H1 (cell line): ENCODE measurements around the gene NOBOX. TPM values are rescaled to one million over a fixed set of nuclear protein-coding genes. Genes with fewer than 3 reads are reported as not detected.

Experiments used
- CTCF ChIA-PET: fragments of 300-600 bp; sonication (Branson Sonifier 250); formaldehyde crosslinking; loops from one replicate; lab custom pipeline; 2021; ENCODE audit not compliant: partially characterized antibody; lab: Charles Lee
- POLR2A ChIA-PET: fragments of 300-600 bp; sonication (Branson Sonifier 250); formaldehyde crosslinking; loops from one replicate; lab custom pipeline; 2021; ENCODE audit warnings: inconsistent platforms; ENCODE audit not compliant: partially characterized antibody; lab: Charles Lee
- DNase-seq, 2 experiments: peaks; one replicate each; pipeline versions ENCODE4 v3.0.0 to v3.0.0-alpha.2; 2010 to 2022; ENCODE audit warnings: low spot score in 2 of 2, low read depth in 1 of 2, mixed read lengths in 1 of 2
- FAIRE-seq: peaks from 2 replicates; lab custom pipeline; 2011; peaks lifted over from hg19 to GRCh38; lab: Jason Lieb, UNC
- H2AFZ ChIP-seq: 2 replicates; pipeline ENCODE4 v1.8.1; 2012; ENCODE audit warnings: low read length, inconsistent platforms
- H2AK5ac ChIP-seq: 2 replicates; pipeline ENCODE4 v1.6.1; 2013; ENCODE audit warnings: low read depth, low read length
- H2BK120ac ChIP-seq: replicated peaks from 2 replicates; pipeline ENCODE3; 2013; ENCODE audit warnings: low read depth, low read length, inconsistent platforms
- H2BK12ac ChIP-seq: 2 replicates; pipeline ENCODE4 v1.6.1; 2013; ENCODE audit warnings: low read depth, low read length
- H2BK15ac ChIP-seq: 2 replicates; pipeline ENCODE4 v1.6.1; 2013; ENCODE audit warnings: low read length
- H2BK20ac ChIP-seq: 2 replicates; pipeline ENCODE4 v1.6.1; 2013; ENCODE audit warnings: low read length
- H2BK5ac ChIP-seq: 2 replicates; pipeline ENCODE4 v1.6.1; 2013; ENCODE audit warnings: low read depth, low read length
- H3K14ac ChIP-seq: 2 replicates; pipeline ENCODE4 v1.6.1; 2013; ENCODE audit warnings: inconsistent platforms; ENCODE audit not compliant: insufficient read length
- H3K18ac ChIP-seq: 2 replicates; pipeline ENCODE4 v1.6.1; 2013; ENCODE audit warnings: low read length; ENCODE audit errors: extremely low read depth
- H3K23ac ChIP-seq: 2 replicates; pipeline ENCODE4 v1.6.1; 2013; ENCODE audit warnings: inconsistent platforms; ENCODE audit not compliant: insufficient read length
- H3K23me2 ChIP-seq: 2 replicates; pipeline ENCODE4 v1.6.1; 2013; ENCODE audit warnings: low read depth, low read length
- H3K27ac ChIP-seq: 2 replicates; pipeline ENCODE4 v1.6.1; 2011; ENCODE audit warnings: low read depth, low read length, inconsistent platforms
- H3K27me3 ChIP-seq, 4 experiments: replicated peaks in 1 of 4; 1 replicate in 1 of 4; 2 replicates in 3 of 4; pipeline versions ENCODE4 v1.6.1 to v1.8.1; 2011 to 2013; ENCODE audit warnings: low read length in 3 of 4, mild to moderate bottlenecking in 3 of 4, inconsistent platforms in 2 of 4, mixed read lengths in 2 of 4, moderate library complexity in 1 of 4; ENCODE audit not compliant: control insufficient read depth in 3 of 4, insufficient read depth in 3 of 4; ENCODE audit errors: extremely low read depth in 1 of 4
- H3K36me3 ChIP-seq, 4 experiments: 2 replicates each; pipeline versions ENCODE4 v1.6.1 to v1.8.1; 2011 to 2013; ENCODE audit warnings: mild to moderate bottlenecking in 4 of 4, low read length in 3 of 4, moderate library complexity in 2 of 4, control low read depth in 1 of 4, inconsistent platforms in 1 of 4; ENCODE audit not compliant: insufficient read depth in 4 of 4, control insufficient read depth in 2 of 4
- H3K4ac ChIP-seq: replicated peaks from 2 replicates; pipeline ENCODE3; 2013; ENCODE audit warnings: low read length, low read depth, mixed read lengths, inconsistent platforms; ENCODE audit not compliant: insufficient read length
- H3K4me1 ChIP-seq, 4 experiments: replicated peaks in 1 of 4; 1 replicate in 1 of 4; 2 replicates in 3 of 4; pipeline versions ENCODE4 v1.6.1 to v1.8.1; 2011 to 2013; ENCODE audit warnings: low read length in 3 of 4, inconsistent platforms in 2 of 4, mixed read lengths in 1 of 4; ENCODE audit not compliant: insufficient read depth in 4 of 4, control insufficient read depth in 3 of 4
- H3K4me2 ChIP-seq, 2 experiments: 2 replicates each; pipeline versions ENCODE4 v1.6.1 to v1.8.1; 2011 to 2013; ENCODE audit warnings: low read depth in 2 of 2, low read length in 2 of 2, control low read depth in 1 of 2, inconsistent platforms in 1 of 2, mild to moderate bottlenecking in 1 of 2; ENCODE audit not compliant: insufficient read depth in 1 of 2
- H3K4me3 ChIP-seq, 4 experiments: fragments of 200-600, 300-600 bp in 1 of 4; sonication (generic), shearing (Covaris generic), sonication (Bioruptor Twin) in 1 of 4; 2 replicates each; pipeline versions ENCODE4 v1.5.1 to v1.8.1; 2011 to 2016; ENCODE audit warnings: low read length in 4 of 4, low read depth in 3 of 4, control low read depth in 2 of 4, inconsistent platforms in 2 of 4, mild to moderate bottlenecking in 2 of 4, mixed read lengths in 1 of 4, moderate library complexity in 1 of 4; ENCODE audit not compliant: insufficient read depth in 2 of 4; ENCODE audit errors: extremely low read depth in 1 of 4
- H3K56ac ChIP-seq: replicated peaks from 2 replicates; pipeline ENCODE3; 2013; ENCODE audit warnings: low read depth, mild to moderate bottlenecking, mixed read lengths, low read length, inconsistent platforms; ENCODE audit not compliant: insufficient read length
- H3K79me1 ChIP-seq: 2 replicates; pipeline ENCODE4 v1.6.1; 2013; ENCODE audit warnings: low read depth, low read length, control low read depth
- H3K79me2 ChIP-seq, 2 experiments: 2 replicates each; pipeline versions ENCODE4 v1.6.1 to v1.8.1; 2012 to 2013; ENCODE audit warnings: low read length in 2 of 2, mild to moderate bottlenecking in 2 of 2, inconsistent platforms in 1 of 2; ENCODE audit not compliant: insufficient read depth in 2 of 2, control insufficient read depth in 1 of 2
- H3K9ac ChIP-seq, 4 experiments: replicated peaks in 1 of 4; 1 replicate in 1 of 4; 2 replicates in 3 of 4; pipeline versions ENCODE4 v1.6.1 to v1.8.1; 2011 to 2013; ENCODE audit warnings: low read depth in 3 of 4, low read length in 3 of 4, control low read depth in 2 of 4, mild to moderate bottlenecking in 2 of 4, moderate library complexity in 2 of 4, inconsistent platforms in 1 of 4; ENCODE audit errors: extremely low read depth in 1 of 4
- H3K9me3 ChIP-seq, 2 experiments: 2 replicates each; pipeline versions ENCODE4 v1.6.1 to v1.8.1; 2012 to 2013; ENCODE audit warnings: mild to moderate bottlenecking in 2 of 2, moderate library complexity in 2 of 2, control low read depth in 1 of 2, inconsistent platforms in 1 of 2, low read depth in 1 of 2, low read length in 1 of 2, mixed read lengths in 1 of 2; ENCODE audit not compliant: insufficient read depth in 2 of 2
- H4K20me1 ChIP-seq, 2 experiments: replicated peaks in 1 of 2; 2 replicates each; pipeline versions ENCODE3 to v1.8.1; 2011 to 2013; ENCODE audit warnings: inconsistent platforms in 2 of 2, low read length in 2 of 2, mild to moderate bottlenecking in 1 of 2; ENCODE audit not compliant: insufficient read depth in 2 of 2, control insufficient read depth in 1 of 2
- H4K5ac ChIP-seq: 2 replicates; pipeline ENCODE4 v1.6.1; 2013; ENCODE audit warnings: low read length, low read depth, mixed read lengths, inconsistent platforms; ENCODE audit not compliant: insufficient read length
- H4K8ac ChIP-seq: 2 replicates; pipeline ENCODE4 v1.8.0; 2013; ENCODE audit warnings: mild to moderate bottlenecking, moderate library complexity, low read length, inconsistent platforms; ENCODE audit not compliant: insufficient read depth; ENCODE audit errors: extremely low read depth
- H4K91ac ChIP-seq: replicated peaks from 2 replicates; pipeline ENCODE3; 2013; ENCODE audit warnings: low read length, mixed read lengths, inconsistent platforms; ENCODE audit not compliant: insufficient read length
- ATF3 ChIP-seq: IDR thresholded peaks from 2 replicates; pipeline ENCODE4 v1.6.1; 2011; ENCODE audit warnings: low read depth, mild to moderate bottlenecking, low read length; ENCODE audit not compliant: insufficient read depth
- CTBP2 ChIP-seq: IDR thresholded peaks from 2 replicates; pipeline ENCODE4 v1.7.0; 2011; ENCODE audit warnings: borderline replicate concordance, mild to moderate bottlenecking, moderate library complexity, mixed read lengths, low read length; ENCODE audit not compliant: insufficient read depth, insufficient read length
- EGR1 ChIP-seq: IDR thresholded peaks from 2 replicates; pipeline ENCODE4 v1.6.1; 2011; ENCODE audit warnings: low read depth, low read length, borderline replicate concordance
- HDAC2 ChIP-seq, 2 experiments: fragments of 300-600 bp in 1 of 2; sonication (generic) in 1 of 2; IDR thresholded peaks; 2 replicates each; pipeline ENCODE4 v1.6.1; 2011 to 2012; ENCODE audit warnings: low read depth in 2 of 2, low read length in 2 of 2, mild to moderate bottlenecking in 2 of 2, moderate library complexity in 2 of 2, borderline replicate concordance in 1 of 2, inconsistent platforms in 1 of 2
- HDAC6 ChIP-seq: IDR thresholded peaks from one replicate; pipeline ENCODE4 v1.7.1; 2012; ENCODE audit warnings: low read depth, mild to moderate bottlenecking, inconsistent platforms, low read length, moderate library complexity
- JUN ChIP-seq: IDR thresholded peaks from 2 replicates; pipeline ENCODE4 v1.6.1; 2011; ENCODE audit warnings: low read depth, mild to moderate bottlenecking, improper control_type of control experiment, low read length
- KDM5A ChIP-seq: fragments of 200-600 bp; IDR thresholded peaks from 2 replicates; pipeline ENCODE4 v1.7.1; 2012; ENCODE audit warnings: mild to moderate bottlenecking, low read length, inconsistent platforms, mixed read lengths
- POLR2A ChIP-seq, 2 experiments: IDR thresholded peaks; 1 replicate in 1 of 2; 2 replicates in 1 of 2; pipeline ENCODE4 v1.6.1; 2011; ENCODE audit warnings: low read depth in 2 of 2, low read length in 2 of 2, mild to moderate bottlenecking in 2 of 2; ENCODE audit errors: control extremely low read depth in 1 of 2
- SAP30 ChIP-seq: fragments of 300-600 bp; sonication (generic); IDR thresholded peaks from 2 replicates; pipeline ENCODE4 v1.7.1; 2012; ENCODE audit warnings: low read length, moderate library complexity, mild to moderate bottlenecking, inconsistent platforms; ENCODE audit not compliant: insufficient read depth, insufficient replicate concordance
- SP2 ChIP-seq: IDR thresholded peaks from 2 replicates; pipeline ENCODE4 v1.6.1; 2012; ENCODE audit warnings: mild to moderate bottlenecking, low read length, inconsistent platforms
- TAF7 ChIP-seq: optimal IDR thresholded peaks from 2 replicates; pipeline ENCODE3; 2011; ENCODE audit warnings: low read depth, mild to moderate bottlenecking, inconsistent platforms, low read length, moderate library complexity, borderline replicate concordance
- WGBS, 2 experiments: shearing (Covaris generic) in 1 of 2; methylation state at CpG; one replicate each; pipeline versions ENCODE4 v1.1.6 to v1.1.7; 2013 to 2015; ENCODE audit warnings: low lambda C conversion rate in 2 of 2, mixed read lengths in 2 of 2, inconsistent platforms in 1 of 2, low coverage in 1 of 2, missing lambda C conversion rate in 1 of 2; ENCODE audit not compliant: insufficient replicate concordance in 2 of 2, insufficient coverage in 1 of 2, insufficient read length in 1 of 2; ENCODE audit errors: extremely low coverage in 1 of 2, missing lambda C conversion rate in 1 of 2; 5-methylcytosine and 5-hydroxymethylcytosine counted together
- polyA plus RNA-seq, 7 experiments: library from polyadenylated mRNA; depleted of rRNA in 3 of 7; stranded (reverse) in 5 of 7; unstranded in 2 of 7; fragments of >200 nt in 5 of 7; fragments of 200-250 nt in 2 of 7; gene quantifications; 1 replicate in 5 of 7; 2 replicates in 1 of 7; 4 replicates in 1 of 7; pipeline versions ENCODE4 v1.2.1 to v1.2.3, GENCODE V29; 2011 to 2013; ENCODE audit warnings: missing spikeins in 2 of 7, mixed read lengths in 2 of 7
- total RNA-seq: library from RNA; stranded (reverse); fragmentation: NEBNext Ultra II Directional; extraction: Animal tissue kit (Norgen Biotek cat#: 25700); gene quantifications from 2 replicates; pipeline ENCODE4 v1.2.1, GENCODE V29; 2021
- TF ChIP-seq, protein P1 (sequence below): IDR thresholded peaks from 2 replicates; pipeline ENCODE4 v1.6.1; 2012; ENCODE audit warnings: inconsistent platforms

NOBOX gene
- total and polyA plus RNA-seq, 2 of the 8 experiments (the other 6 are each of a cell fraction or from before 2014, with no cell fraction given), result not detected

DNA sequence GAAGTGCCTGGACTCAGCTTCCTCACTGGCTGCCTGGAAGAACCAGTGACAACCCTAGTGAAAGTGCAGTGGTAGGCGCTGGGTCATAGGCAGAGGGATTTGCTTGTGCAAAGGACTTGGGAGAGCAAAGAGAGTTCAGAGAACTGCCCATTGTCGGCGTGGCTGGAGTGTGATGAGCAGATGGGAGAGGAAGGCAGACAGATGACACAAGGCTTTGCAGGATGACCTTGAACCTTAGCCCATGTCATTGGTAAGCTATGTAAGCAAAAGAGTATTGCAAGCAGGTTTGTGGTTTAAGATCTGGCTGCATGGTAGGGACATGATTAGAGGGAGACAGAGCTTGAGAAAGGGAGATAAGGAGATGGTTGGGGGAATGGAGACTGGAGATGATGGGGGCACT, 35.3 kb upstream of the NOBOX start:
- Histone ChIP-seq H2AK5ac (no peak overlapping the region), H3K79me1 (no peaks in the 10 kb centered on the region), H3K4ac (no peak overlapping the region), H3K14ac (no peak overlapping the region), H3K79me2 (no peaks in the 10 kb centered on the region), H4K5ac (no peak overlapping the region), H3K18ac (no peak overlapping the region), H3K23ac (no peak overlapping the region), H2AFZ (no peak overlapping the region), H3K4me2 (no peak overlapping the region), H3K23me2 (no peaks in the 10 kb centered on the region), H3K27ac (no peak overlapping the region), H3K9me3 (no peaks in the 10 kb centered on the region), H4K20me1 (no peaks in the 10 kb centered on the region), H2BK5ac (no peak overlapping the region), H2BK120ac (no peak overlapping the region), H2BK15ac (no peak overlapping the region), H3K4me1 (no peaks in the 10 kb centered on the region), H2BK20ac (no peak overlapping the region), H3K36me3 (no peaks in the 10 kb centered on the region), H3K56ac (no peak overlapping the region), H4K91ac (no peak overlapping the region), H3K27me3 (no peaks in the 10 kb centered on the region), H4K8ac (no peak overlapping the region), H2BK12ac (no peak overlapping the region), H3K4me3 (no peak overlapping the region), H3K9ac (no peak overlapping the region)
- TF ChIP-seq ATF3, result no peak
- TF ChIP-seq POLR2A (IDR thresholded peaks at IDR 0.05; ENCODE audit: control extremely low read depth in 1 of 2, low read depth in 2 of 2, low read length in 2 of 2), result no peak
- TF ChIP-seq EGR1, result no peak
- TF ChIP-seq SAP30, result no peak
- no peak for TF ChIP-seq KDM5A
- TF ChIP-seq TAF7, result no peak
- TF ChIP-seq, protein P1, sequence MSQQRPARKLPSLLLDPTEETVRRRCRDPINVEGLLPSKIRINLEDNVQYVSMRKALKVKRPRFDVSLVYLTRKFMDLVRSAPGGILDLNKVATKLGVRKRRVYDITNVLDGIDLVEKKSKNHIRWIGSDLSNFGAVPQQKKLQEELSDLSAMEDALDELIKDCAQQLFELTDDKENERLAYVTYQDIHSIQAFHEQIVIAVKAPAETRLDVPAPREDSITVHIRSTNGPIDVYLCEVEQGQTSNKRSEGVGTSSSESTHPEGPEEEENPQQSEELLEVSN, result no peak
- TF ChIP-seq CTBP2, result no peak
- no peak for TF ChIP-seq SP2
- no peak for TF ChIP-seq HDAC6
- no peak for TF ChIP-seq JUN
- no peak for TF ChIP-seq HDAC2 (IDR thresholded peaks at IDR 0.05; ENCODE audit: borderline replicate concordance in 1 of 2, low read depth in 2 of 2, low read length in 2 of 2)
- ChIA-PET CTCF (interaction anchor here (1.0 to 3.2 kb wide), 6 partner anchors 9 to 46 kb away, joined by 3 to 28 read pairs (median 6); no protein-coding TSS in a partner anchor), POLR2A (no interaction called here)
- 94% methylated on average over 3 of the region's 3 CpGs; no CpG with 5 or more reads in 1 of the 2 experiments for WGBS, 2 experiments
- no peak for FAIRE-seq
- no peak for DNase-seq
